ENCODE results near the gene CREB5.
A peak's percentile ranks its signal among the peaks of the same experiment; 100 is the strongest.

CREB5 gene

DNA sequence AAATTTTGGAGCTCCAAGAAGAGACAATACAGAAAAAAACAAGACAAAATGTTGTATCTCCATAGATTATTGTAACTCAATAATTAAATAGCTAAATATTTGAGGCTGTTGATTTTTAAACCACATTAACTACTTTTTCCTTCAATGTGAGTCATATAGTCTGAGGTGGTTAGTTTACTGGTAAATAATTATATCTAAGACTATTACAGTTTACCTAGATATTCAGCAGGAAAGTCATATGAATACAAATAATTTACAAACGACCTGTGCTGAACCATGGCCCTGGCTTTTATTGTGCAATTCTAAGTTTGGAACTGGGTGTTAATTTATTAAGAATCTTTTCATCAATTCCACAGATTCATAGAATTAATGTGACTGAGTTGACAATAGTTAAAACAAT is 22.2 kb downstream of the CREB5 start:
- no peak for DNase-seq (ENCODE audit: low spot score)

GRCh38 chr7:28435152-28435551 is 22.8 kb downstream of the CREB5 start:
- TF ChIP-seq CTCF (IDR thresholded peaks at IDR 0.05; ENCODE audit: borderline replicate concordance, control extremely low read depth, extremely low read depth, insufficient read depth, missing control alignments): no peak
- no peak for DNase-seq (ENCODE audit: low spot score)
- in situ Hi-C loops (cut with MboI; ENCODE audit: low sequenced_read_pairs, unreplicated experiment): no loop called here

More for the DNA sequence above, 22.2 kb downstream of the CREB5 start:
- in situ Hi-C loops (cut with MboI; ENCODE audit: low sequenced_read_pairs, unreplicated experiment): no loop called here
- TF ChIP-seq CTCF (IDR thresholded peaks at IDR 0.05; ENCODE audit: borderline replicate concordance, control extremely low read depth, extremely low read depth, insufficient read depth, missing control alignments): no peak

- TF ChIP-seq CTCF (IDR thresholded peaks at IDR 0.05; ENCODE audit: borderline replicate concordance, control extremely low read depth, extremely low read depth, insufficient read depth, missing control alignments): no peak
- no peak for DNase-seq (ENCODE audit: low spot score)
- in situ Hi-C loops (cut with MboI; ENCODE audit: low sequenced_read_pairs, unreplicated experiment): no loop called here
These were observed 23.5 kb downstream of the CREB5 start for GRCh38 chr7:28435732-28436378.

DNA sequence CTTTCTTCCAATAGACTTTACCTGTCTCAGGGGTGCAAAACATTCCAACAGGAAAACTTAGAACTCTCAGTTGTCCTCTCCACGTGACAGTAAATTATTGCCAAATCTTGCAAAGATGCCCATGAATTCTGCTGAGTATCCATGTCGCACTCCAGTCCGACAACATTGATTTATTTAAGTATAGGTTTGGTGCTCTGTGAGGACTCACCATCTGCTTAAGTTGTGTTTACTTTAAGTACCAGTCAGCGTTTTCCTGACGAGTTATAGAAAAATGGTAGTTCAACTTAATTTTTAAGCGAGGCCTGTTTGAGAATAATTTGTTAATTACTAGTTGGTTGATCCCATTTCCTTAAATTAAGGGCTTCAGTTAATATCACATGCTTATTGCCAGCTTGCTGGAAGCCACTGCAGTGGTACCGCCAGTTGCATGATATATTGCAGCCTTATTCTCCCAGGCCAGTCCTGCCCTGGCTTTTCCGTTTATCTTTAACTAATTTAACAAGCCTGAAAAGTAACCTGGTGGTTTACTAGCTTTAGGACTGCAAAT is 27.8 kb downstream of the CREB5 start:
- in situ Hi-C loops (cut with MboI; ENCODE audit: low sequenced_read_pairs, unreplicated experiment): no loop called here
- TF ChIP-seq CTCF (IDR thresholded peaks at IDR 0.05; ENCODE audit: borderline replicate concordance, control extremely low read depth, extremely low read depth, insufficient read depth, missing control alignments): no peak
- DNase-seq (ENCODE audit: low spot score): no peak

- TF ChIP-seq CTCF (IDR thresholded peaks at IDR 0.05; ENCODE audit: borderline replicate concordance, control extremely low read depth, extremely low read depth, insufficient read depth, missing control alignments): no peak
- in situ Hi-C loops (cut with MboI; ENCODE audit: low sequenced_read_pairs, unreplicated experiment): no loop called here
- peak; percentile 30 for DNase-seq (ENCODE audit: low spot score)
These were observed 30.5 kb downstream of the CREB5 start for GRCh38 chr7:28442540-28443420.

DNA sequence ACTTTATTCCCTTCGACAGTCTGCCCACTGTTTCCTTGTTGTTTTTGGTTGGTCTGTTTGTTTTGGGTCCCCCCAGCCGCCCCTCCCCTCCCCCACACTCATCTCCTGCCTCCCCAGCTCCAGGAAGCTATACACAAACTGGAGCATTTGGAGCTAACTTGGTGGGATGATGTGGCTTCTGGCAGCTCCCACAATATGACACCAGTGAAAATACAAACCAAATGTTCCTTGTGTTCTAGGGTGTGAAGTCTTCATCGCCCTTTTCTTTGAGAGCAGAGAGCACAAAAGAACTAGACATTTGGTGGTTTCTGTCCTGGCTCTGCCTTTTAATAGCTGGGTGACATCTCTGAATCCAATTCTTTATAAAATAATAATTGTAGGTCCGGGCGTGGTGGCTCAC is 33.8 kb downstream of the CREB5 start:
- no peak for TF ChIP-seq CTCF (IDR thresholded peaks at IDR 0.05; ENCODE audit: borderline replicate concordance, control extremely low read depth, extremely low read depth, insufficient read depth, missing control alignments)
- DNase-seq (ENCODE audit: low spot score): no peak
- in situ Hi-C loops (cut with MboI; ENCODE audit: low sequenced_read_pairs, unreplicated experiment): no loop called here
